Glutamatergic neuron (in vitro differentiated cells): ENCODE measurements around the gene GRID1. TPM values are rescaled to one million over a fixed set of nuclear protein-coding genes. Genes with fewer than 3 reads are reported as not detected.

Experiments used
- DNase-seq: peaks from one replicate; pipeline ENCODE4 v3.0.0; 2022
- H3K27ac Mint-ChIP-seq: one replicate; pipeline ENCODE4 v1.8.0; 2020; ENCODE audit warnings: mild to moderate bottlenecking, mixed read lengths, inconsistent platforms; ENCODE audit not compliant: unreplicated experiment
- H3K27me3 Mint-ChIP-seq: one replicate; pipeline ENCODE4 v1.8.0; 2020; ENCODE audit warnings: mild to moderate bottlenecking, moderate library complexity, mixed read lengths, inconsistent platforms; ENCODE audit not compliant: unreplicated experiment
- H3K36me3 Mint-ChIP-seq: one replicate; pipeline ENCODE4 v1.8.0; 2020; ENCODE audit warnings: mild to moderate bottlenecking, mixed read lengths, inconsistent platforms; ENCODE audit not compliant: unreplicated experiment
- H3K4me1 Mint-ChIP-seq: one replicate; pipeline ENCODE4 v1.8.0; 2020; ENCODE audit warnings: mild to moderate bottlenecking, low read depth, mixed read lengths, inconsistent platforms; ENCODE audit not compliant: unreplicated experiment
- H3K4me3 Mint-ChIP-seq: one replicate; pipeline ENCODE4 v1.8.0; 2020; ENCODE audit warnings: mild to moderate bottlenecking, mixed read lengths, inconsistent platforms; ENCODE audit not compliant: unreplicated experiment
- H3K9me3 Mint-ChIP-seq: one replicate; pipeline ENCODE4 v1.8.0; 2020; ENCODE audit warnings: mild to moderate bottlenecking, moderate library complexity, mixed read lengths, inconsistent platforms; ENCODE audit not compliant: unreplicated experiment
- total RNA-seq: library from RNA; stranded (reverse); fragmentation: NEBNext Ultra II Directional; extraction: Animal tissue kit (Norgen Biotek cat#: 25700); gene quantifications from one replicate; pipeline ENCODE4 v1.2.1, GENCODE V29; 2021; ENCODE audit not compliant: unreplicated experiment
- TF ChIP-seq, protein P1 (sequence below): fragments of 200-600 bp; sonication (generic); IDR thresholded peaks from one replicate; pipeline ENCODE4 v1.5.0; 2021; ENCODE audit not compliant: partially characterized antibody, unreplicated experiment

The GRID1 gene
- total RNA-seq, 1 donor from 2014 or later, result 8.0 TPM

DNA sequence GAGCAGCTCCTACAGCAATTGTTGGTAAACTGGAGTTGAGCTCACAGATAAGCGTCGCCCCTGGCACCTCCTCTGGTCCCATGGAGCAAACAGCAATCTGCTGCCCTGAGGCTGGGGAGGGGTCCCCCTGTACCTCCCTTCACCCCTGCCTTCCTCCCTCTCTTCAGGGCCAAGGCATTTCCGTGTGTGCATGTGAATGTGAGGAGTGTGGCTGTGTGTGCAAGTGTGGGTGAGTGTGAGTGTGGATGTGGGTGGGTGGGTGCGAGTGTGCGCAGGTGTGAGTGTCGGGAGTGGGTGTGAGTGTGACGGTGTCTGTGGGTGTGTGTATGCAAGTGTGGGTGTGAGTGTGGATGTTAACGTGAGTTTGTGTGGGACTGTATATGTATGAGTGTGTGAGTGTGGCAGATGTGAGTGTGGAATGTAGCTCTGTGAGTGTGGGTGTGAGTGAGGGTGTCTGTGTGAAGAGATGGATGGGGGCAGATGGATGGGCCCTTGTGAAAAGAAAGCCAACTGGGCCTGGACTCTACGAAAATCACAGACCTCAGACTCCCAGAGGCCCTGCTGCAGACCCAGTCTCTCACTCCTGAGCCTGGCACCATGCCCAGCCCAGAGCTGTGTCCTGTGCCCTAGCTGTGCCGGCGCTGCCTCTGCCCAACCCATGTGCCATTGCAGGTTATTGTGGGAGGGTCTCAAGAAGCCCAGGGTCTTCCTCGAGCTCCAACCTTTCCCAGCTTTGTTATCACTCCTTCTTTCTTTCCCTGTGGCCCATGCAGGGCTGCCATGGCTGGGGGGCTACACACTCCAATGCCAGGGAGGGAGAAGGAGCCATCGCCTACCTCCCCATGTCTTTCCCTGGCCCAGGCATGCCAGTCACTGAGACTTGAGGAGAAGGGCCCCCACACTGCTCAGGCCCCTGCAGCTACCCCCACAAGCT, 73.9 kb downstream of the GRID1 start:
- peak; percentile 7 for DNase-seq
- TF ChIP-seq, protein P1, sequence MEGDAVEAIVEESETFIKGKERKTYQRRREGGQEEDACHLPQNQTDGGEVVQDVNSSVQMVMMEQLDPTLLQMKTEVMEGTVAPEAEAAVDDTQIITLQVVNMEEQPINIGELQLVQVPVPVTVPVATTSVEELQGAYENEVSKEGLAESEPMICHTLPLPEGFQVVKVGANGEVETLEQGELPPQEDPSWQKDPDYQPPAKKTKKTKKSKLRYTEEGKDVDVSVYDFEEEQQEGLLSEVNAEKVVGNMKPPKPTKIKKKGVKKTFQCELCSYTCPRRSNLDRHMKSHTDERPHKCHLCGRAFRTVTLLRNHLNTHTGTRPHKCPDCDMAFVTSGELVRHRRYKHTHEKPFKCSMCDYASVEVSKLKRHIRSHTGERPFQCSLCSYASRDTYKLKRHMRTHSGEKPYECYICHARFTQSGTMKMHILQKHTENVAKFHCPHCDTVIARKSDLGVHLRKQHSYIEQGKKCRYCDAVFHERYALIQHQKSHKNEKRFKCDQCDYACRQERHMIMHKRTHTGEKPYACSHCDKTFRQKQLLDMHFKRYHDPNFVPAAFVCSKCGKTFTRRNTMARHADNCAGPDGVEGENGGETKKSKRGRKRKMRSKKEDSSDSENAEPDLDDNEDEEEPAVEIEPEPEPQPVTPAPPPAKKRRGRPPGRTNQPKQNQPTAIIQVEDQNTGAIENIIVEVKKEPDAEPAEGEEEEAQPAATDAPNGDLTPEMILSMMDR, result no peak
- H3K4me1 Mint-ChIP-seq, result no peaks in the 10 kb centered on the region
- H3K36me3 Mint-ChIP-seq, result no peaks in the 10 kb centered on the region
- no peak overlapping the region for H3K27ac Mint-ChIP-seq
- H3K4me3 Mint-ChIP-seq, result no peak overlapping the region
- H3K27me3 Mint-ChIP-seq, result peaks cover 5% of the 10 kb centered on the region
- H3K9me3 Mint-ChIP-seq, result no peaks in the 10 kb centered on the region

DNA sequence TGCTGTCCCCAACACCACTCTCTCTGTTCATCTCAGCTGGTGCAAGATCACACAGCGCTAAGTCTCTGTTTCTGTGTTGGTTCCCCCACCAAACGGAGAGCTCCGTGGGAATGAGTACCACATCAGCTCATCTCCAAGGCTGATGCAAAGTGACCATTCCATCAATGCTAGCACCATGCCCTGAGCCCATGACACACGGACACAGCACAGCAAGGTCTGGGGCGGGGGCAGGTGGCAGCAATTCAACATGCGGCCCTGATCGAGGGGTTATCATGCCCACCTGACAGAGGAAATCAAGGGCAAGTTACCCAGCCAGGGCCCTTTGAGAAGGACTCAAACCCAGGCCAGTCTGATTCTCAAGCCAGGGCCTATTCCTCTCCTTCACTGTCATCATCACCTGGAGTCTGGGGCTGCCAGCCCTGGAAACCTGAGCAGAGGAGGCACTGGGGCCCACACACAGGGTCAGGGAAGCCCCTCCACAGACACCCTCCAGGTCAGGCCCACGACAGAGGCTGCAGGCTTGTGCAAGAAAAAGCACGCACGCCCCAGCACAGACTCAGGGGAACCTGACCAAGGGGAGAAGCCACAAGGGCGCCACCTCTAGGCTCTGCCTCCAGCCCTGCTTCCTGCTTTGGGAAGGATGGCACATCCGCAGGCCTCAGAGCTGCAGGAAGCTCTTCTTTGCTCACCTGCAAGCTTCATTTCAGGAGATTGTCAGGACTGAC, 74.8 kb downstream of the GRID1 start:
- TF ChIP-seq, protein P1, result no peak
- Mint-ChIP-seq H3K27ac (no peak overlapping the region), H3K27me3 (peaks cover 5% of the 10 kb centered on the region), H3K36me3 (no peaks in the 10 kb centered on the region), H3K4me1 (no peaks in the 10 kb centered on the region), H3K9me3 (no peaks in the 10 kb centered on the region), H3K4me3 (no peak overlapping the region)
- peak; percentile 36 for DNase-seq

DNA sequence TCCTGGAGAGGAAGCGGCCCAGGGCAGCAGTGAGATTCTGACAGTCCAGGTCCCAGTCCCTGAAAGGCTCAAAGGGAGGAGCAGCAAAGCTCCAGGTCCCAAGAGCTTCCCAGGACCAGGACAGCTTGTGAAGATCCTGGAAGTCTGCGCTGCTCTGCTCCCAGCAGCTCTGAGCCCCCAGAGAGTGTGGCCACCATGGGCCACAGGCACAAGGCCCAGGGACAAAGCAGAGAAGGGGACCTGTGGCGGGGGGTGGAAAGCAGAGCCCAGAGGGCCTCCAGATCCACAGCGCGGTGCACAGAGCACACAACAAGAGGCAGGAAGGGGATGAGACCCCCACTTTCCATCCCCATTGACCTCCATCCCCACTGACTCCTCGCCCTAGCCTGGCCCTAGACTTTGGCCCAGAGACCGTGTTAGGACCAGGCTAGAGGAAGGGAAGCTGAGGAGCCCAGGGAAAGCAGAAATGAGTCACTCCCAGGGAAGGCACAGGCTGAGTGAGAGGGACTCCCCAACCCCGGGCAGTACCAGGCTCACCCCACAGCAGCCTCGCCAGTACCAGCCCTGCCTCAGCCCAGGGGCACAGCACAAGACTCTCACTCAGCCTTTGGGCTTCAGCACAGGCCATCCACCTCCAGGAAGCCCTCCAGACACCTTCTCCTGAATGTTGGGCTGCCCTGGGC, 75.5 kb downstream of the GRID1 start:
- Mint-ChIP-seq H3K9me3 (no peaks in the 10 kb centered on the region), H3K4me3 (no peak overlapping the region), H3K36me3 (no peaks in the 10 kb centered on the region), H3K4me1 (no peaks in the 10 kb centered on the region), H3K27ac (no peak overlapping the region), H3K27me3 (peaks cover 5% of the 10 kb centered on the region)
- TF ChIP-seq, protein P1, result no peak
- DNase-seq, result peak; percentile 7

DNA sequence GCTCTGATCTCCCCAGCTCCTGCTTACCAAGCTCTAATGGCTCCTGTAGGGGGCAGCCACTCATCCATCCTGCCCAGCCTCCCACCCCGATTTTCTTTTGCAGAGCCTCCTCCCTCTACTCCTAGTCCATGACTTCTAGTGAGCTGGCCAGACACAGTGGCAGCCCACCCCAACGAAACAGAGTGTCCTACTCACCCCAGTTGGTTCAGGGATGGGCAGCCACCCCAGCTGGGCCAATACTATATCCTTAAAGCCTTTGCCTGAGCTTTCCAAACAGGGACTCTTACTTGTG, 77.1 kb downstream of the GRID1 start:
- Mint-ChIP-seq H3K9me3 (peaks cover 2% of the 10 kb centered on the region), H3K4me3 (no peak overlapping the region), H3K27ac (no peak overlapping the region), H3K27me3 (peaks cover 5% of the 10 kb centered on the region), H3K36me3 (no peaks in the 10 kb centered on the region), H3K4me1 (no peaks in the 10 kb centered on the region)
- TF ChIP-seq, protein P1, result no peak
- DNase-seq, result peak; percentile 6
